GM21619 (cell line): ENCODE results near the gene MTM1.

Source experiments
- ATAC-seq: cut with Tn5 transposase; IDR thresholded peaks from one replicate; pipeline ENCODE4 v1.9.1; 2021; ENCODE audit not compliant: unreplicated experiment

MTM1 gene

DNA sequence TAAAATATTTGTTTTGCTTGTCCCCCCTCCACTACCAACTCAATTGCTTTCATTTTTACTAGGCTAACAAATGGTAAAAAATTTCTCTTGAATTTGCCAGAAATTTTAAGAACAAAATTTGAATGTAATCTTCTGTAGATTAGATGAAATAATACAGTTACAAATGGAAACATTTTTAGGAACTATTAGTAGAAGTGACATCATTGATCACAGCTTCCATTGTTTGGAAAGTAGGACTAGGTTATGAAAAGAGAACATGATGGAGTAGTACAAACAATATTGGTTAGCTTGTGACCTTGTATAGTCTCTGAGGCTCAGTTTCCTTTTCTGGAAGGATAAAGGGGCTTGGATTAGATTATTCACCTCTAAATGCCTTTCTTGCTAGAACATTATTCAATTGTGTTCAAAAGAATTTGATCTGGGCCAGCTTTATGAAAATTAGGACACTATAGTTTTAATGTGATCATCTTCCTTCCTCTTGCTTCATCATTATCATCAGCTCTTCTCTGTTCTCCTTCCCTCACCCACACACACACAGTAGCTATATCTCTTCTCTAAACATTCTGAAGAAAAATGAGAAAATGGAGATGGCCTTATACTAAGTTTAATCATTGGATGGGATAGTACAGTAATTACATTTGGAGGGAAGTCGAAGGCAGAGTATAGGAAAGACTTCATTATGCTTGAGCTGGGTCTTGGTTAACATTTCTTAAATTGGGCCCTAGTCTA lies 134.7 kb downstream of the MTM1 start:
- ATAC-seq = no peak

DNA sequence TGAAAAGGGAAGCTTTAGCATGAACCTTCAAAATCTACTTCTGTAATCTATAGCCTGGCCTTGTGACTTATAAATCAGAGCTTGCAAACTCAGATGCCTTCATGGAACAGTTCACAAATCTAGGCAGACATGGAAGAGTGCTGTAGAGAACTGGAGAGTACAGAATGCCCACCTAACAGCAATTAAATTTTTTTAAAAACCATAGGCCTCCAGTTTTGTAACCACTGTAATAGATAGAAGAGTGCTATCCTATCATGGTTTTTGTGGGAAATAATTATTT lies 135.2 kb downstream of the MTM1 start:
- no peak for ATAC-seq

DNA sequence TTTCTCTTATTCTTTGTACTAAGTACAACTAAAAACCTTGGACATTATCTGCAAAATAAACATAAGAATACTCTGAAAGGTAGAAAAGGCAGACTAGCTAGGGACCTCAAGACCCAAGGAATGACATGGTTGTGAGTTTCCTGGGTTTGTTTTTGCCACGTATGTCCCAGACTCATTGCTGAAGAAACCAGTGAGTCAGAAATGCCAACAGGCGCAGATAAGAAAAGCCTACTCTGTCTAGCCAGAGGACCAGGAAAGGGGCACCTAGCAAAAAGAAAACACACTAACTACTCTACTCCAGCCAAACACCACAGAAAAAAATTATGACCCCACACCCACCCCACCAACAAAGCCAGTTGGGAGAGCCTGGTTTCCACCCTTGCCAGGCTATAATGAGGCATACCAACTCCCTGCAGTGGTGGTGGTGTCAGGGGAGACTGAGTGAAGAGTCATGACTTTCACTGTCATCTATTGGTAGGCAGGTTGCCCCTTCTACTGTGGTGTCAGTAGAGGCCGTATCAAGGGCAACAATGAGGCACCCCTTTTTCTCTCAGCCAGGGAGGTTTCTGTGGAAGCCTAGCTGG lies 135.7 kb downstream of the MTM1 start:
- ATAC-seq = no peak

DNA sequence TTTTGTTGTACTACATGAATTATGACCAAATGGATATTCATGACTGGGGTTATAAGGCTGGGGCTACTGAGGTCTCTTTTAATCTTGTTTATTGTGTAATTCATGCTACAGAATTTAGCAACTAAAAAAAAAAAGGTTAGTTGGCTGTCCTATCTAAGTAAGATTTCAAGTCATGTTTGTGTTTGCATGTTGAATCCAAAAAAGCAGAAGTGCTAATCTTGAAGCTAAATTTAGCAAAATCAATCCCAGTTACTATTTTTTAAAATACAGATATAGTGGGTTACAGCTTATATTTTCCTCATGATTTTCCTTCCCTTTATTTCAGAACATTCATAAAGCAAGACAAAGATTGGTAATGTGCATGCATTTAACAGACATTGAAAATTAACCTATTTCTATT lies 144.2 kb downstream of the MTM1 start:
- no peak for ATAC-seq

DNA sequence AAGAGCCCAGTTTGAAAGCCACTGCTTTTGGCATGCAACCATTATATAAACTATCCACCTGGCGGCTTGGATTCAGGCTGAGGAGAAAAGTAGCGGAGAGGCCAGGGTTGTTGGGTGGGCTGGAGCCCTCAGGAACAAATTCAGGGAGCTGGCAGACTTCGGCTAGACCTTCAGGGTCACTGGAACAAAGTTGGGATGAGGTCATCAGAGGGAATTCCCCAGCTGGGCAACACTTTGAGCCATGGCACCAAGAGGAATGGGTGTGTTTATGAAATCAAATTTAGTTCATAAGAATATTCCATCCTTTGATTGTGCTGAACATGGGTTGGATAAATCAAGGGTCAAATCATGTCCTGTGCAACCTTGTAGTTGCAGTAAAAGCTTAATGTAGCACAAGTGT lies 146.8 kb downstream of the MTM1 start:
- no peak for ATAC-seq

DNA sequence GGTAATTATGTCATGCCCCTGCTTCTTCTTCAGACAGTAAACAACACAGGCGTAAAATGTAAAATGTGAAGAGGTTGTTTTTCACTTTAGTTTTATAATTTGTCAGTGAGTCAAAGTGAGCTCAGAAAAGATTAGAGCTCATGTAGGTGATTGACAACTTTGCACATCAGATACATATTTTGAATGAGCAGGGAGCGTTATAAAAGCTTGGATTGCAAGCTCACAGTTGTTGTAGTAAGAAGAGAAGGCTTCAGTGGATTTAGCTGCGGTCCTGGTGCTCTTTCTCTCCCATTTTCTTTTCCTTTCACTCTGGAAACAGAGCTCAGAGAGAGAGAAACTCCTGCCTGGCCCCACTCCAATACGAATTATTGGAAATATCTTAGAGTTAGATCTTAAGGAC lies 151.2 kb downstream of the MTM1 start:
- no peak for ATAC-seq
